HG02970 (cell line): Measurements from ENCODE around the gene TRIM33.
"Not testable (repeated sequence)": the region's sequence is repeated elsewhere in the genome, so short reads cannot be mapped to it uniquely, and the experiment has no call there.

ENCODE experiments used
- ATAC-seq: cut with Tn5 transposase; IDR thresholded peaks from one replicate; pipeline ENCODE4 v1.9.1; 2021; ENCODE audit warnings: mild to moderate bottlenecking, moderate library complexity, moderate number of reproducible peaks; ENCODE audit not compliant: unreplicated experiment, low FRiP score

Gene TRIM33

DNA sequence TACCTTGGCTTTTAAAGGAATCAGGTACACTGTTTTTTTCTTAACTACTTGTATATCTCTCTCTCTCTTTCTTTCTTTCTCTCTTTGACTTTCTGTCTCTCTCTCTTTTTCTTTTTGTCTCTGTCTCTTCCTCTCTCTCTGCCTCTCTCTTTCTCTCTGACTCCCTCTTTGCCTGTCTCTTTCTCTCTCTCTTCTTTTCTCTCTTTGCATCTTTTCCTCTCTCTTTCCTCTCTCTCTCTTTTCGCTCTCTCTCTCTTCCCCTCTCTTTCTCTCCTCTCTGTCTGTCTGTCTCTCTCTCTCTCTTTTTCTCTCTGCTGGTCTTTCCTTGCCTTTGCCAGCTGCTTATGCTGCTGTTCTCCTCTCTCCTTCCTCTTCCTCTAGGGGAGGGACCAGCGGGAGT, 143.2 kb downstream of the TRIM33 start:
- ATAC-seq = no peak

- ATAC-seq = not testable (repeated sequence)
Measured at GRCh38 chr1:114363230-114363629, 147.8 kb downstream of the TRIM33 start.

GRCh38 chr1:114359791-114360190, 151.2 kb downstream of the TRIM33 start:
- ATAC-seq = no peak

GRCh38 chr1:114355240-114355639, 155.8 kb downstream of the TRIM33 start:
- no peak for ATAC-seq

DNA sequence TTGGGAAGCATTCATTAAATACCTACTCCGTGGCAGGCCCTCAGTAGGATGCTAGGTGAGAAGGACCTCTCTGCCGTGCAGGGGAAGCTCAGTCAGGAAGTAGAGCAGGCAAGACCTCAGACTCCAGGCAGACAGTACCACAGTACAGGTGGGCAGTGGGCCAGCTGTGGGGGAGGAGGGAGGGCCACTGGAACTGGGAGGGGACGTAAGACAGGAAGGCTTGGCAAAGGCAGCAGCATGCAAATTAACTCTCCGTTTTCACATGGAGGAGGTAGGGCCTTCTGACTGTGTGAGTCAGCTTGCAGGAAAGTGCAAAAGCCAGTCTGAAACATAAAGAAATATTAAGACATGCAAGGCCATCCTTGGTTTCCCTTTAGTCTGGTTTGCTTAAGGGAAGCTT, 157.7 kb downstream of the TRIM33 start:
- ATAC-seq = no peak

DNA sequence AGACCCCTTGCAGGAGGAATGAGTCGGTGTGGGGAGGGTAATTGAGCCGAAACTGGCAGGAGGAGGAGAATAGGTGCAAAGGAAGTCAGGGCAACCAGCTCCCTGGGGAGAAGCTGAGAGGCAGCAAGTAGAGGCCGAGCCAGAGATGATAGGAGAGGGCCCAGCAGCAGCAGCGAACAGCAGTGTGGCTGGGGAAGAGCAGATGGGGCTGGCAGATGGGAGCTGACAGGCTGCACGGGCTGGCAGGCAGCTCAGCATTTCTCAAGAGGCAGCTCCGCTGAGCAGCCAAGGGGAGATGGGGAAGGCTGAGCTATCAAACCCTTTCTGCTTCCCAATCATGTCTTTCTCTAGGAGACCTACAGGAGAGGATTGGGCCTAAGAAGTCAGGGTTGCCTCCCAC, 158.2 kb downstream of the TRIM33 start:
- ATAC-seq = no peak

- no peak for ATAC-seq
Measured at GRCh38 chr1:114350731-114351445, 160.1 kb downstream of the TRIM33 start.

GRCh38 chr1:114349891-114350605, 161.0 kb downstream of the TRIM33 start:
- ATAC-seq = no peak

DNA sequence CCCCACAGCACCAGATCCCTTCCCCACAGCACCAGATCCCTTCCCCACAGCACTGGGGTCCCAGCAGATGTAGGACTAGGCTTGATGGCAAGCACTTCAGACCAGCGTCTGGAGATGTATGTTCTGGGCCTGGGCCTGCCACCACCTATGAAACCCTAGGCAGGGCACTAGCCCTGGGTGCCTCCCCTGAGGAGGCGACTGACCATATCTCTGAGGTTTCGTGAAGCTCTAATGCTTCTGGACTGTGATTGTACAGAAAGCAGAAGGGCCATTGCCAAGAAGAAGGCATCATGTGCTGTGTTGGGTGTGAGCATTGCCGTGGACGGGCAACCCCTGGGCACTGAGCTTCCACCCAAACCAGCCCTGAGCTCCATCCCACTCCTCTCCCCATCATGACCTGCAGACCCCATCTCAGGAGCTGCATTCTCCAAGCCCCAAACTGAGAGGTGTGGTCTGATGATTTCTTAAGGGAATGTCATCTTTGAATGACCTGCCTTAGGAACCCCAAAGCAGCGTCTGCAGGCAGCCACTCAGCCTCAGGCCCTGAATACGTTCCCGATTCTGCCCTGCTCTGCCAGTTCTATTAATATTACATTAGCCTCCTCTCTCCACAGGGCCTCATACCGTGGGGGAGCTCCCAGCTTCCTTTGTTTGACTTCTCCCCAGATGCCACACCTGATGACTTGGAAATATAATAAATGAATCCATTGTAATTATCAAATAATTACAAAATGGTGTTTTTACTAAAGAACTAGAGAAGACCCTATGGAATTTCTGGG, 163.4 kb downstream of the TRIM33 start:
- ATAC-seq = no peak

- peak; percentile 96 for ATAC-seq
Measured at GRCh38 chr1:114346480-114347029, 164.4 kb downstream of the TRIM33 start.

GRCh38 chr1:114345930-114346479, 165.0 kb downstream of the TRIM33 start:
- no peak for ATAC-seq

GRCh38 chr1:114344656-114345055, 166.3 kb downstream of the TRIM33 start:
- ATAC-seq = no peak
